Right renal pelvis (tissue), 4 donors: Measurements from ENCODE around the gene PHC2. TPM values are rescaled to one million over a fixed set of nuclear protein-coding genes. Genes with fewer than 3 reads are reported as not detected.

Source experiments
- DNase-seq, 4 donors: peaks; one replicate each; pipeline ENCODE4 v3.0.0-alpha.2; 2013; ENCODE audit warnings: low read depth in 4 of 4, low spot score in 3 of 4, missing footprints in 1 of 4
- polyA plus RNA-seq, 4 donors: library from polyadenylated mRNA; unstranded; fragments of 120-200 nt; gene quantifications; one replicate each; pipeline ENCODE4 v1.2.1, GENCODE V29; 2013; ENCODE audit not compliant: insufficient read length in 4 of 4

Gene PHC2
- polyA plus RNA-seq, 4 donors, result 113 to 119 (median 116) TPM

DNA sequence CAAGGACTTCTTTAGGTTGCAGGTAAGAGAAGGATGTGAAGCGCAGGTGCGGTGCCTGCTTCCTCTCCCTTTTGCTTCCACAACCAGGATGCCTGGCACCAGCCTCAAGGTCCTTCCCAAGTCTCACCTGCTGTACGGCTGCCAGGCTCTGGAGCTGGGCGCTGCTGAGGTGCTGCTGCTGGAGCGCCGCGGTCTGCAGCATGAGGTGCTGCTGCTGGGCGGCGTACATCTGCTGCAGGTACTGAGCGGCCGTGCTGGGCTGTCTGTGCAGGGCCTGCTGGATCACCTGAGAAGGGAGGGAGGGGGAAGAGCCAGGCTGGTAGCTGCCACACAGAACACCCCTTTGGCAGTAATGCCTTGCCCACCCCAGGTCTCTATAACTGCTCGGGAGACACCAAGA lies 58.7 kb downstream of the PHC2 start:
- DNase-seq, result no peak

DNA sequence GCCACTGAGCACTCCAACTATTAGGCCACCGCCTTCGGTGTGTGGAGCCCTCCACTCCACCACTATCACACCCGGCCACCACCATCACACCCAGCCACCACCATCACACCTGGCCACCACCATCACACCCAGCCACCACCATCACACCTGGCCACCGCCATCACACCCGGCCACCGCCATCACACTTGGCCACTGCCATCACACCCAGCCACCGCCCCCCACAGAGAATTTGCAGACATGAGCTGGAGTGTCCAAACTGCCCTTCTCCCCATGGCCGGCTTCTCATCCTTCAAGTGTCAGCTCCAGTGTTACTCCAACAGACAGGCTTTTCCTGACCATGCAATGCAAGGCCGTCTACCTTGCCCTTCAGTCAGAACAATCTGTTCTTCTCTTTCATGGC lies 59.6 kb downstream of the PHC2 start:
- no peak for DNase-seq

GRCh38 chr1:33370827-33371226 lies 60.1 kb downstream of the PHC2 start:
- no peak for DNase-seq

DNA sequence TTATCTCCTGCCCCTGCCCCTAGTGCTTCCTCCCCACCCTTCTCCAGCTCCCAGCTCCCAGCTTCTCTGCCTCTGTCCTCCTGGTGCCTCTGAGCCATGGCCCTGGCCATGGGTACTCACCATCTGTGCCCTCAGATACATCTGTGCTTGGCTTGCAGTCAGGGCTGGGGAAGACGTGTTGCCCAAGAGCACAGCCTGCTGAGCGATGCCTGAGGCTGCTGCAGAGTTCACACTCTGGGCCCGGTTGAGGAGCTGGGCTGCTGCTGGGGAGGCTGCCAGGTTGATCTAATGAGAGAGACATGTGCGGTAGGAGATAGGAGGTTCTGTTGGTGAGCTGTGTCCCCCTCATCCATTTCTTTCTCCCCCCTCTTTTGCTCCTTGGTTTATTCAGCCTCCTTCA lies 60.6 kb downstream of the PHC2 start:
- no peak for DNase-seq

GRCh38 chr1:33369764-33370163 lies 61.1 kb downstream of the PHC2 start:
- no peak for DNase-seq

- DNase-seq, result no peak
Observed at GRCh38 chr1:33369081-33369480, 61.8 kb downstream of the PHC2 start.

DNA sequence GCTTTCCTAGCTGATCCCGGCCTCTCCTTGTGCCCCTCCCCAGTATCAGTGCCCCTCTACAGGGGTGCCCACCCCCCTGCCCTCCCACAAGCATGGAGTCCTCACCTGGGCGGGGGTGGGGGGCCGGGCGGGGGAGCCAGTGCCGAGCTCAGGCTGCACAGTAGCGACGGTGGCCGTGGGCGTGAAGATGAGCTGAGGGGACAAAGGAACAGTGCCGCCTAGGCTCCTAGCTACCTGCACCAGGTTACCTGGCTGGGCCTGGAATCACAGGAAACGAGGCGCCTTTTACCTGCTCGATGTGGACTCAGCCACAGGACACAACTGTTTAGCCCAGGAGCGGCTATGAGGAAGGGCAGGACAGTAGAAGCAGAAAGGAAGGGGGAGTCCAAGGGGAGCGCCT lies 62.5 kb downstream of the PHC2 start:
- DNase-seq, result no peak

- DNase-seq, result no peak
Observed at GRCh38 chr1:33367485-33368405, 63.1 kb downstream of the PHC2 start.

DNA sequence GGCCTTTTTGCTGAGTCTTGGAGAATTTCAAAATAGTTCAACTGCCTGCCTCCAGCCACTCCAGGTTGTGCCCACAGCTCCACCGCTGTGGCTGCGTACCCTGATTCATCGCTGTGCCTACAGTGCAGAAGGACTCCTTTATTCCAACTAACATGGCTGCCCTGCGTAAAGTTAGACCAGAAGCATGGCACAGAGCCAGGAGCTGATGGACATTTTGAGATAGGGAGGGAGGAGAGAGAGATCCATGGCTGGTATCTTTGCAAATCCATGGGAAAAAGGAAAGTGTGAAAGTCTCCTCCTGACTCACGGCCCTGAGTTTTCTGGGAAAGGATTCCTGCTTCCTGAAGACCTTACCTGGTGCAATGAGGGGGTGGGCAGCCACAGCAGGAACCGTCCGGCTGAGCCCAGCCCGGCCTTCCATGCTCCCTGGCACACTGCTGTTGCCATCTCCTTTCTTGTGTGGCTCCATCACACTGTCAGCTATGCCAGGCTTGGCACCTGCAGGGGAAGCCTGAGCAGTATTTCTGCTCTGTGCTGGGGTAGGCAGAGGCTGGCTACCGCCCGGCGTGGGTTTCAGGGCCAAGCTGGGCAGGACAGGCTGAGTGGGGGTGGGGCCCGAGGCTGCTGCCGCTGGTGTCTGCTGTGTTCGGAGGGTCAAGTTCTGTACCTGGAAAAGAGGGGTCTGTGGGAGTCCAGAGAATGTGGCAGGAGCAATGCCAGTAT lies 64.0 kb downstream of the PHC2 start:
- no peak for DNase-seq

DNA sequence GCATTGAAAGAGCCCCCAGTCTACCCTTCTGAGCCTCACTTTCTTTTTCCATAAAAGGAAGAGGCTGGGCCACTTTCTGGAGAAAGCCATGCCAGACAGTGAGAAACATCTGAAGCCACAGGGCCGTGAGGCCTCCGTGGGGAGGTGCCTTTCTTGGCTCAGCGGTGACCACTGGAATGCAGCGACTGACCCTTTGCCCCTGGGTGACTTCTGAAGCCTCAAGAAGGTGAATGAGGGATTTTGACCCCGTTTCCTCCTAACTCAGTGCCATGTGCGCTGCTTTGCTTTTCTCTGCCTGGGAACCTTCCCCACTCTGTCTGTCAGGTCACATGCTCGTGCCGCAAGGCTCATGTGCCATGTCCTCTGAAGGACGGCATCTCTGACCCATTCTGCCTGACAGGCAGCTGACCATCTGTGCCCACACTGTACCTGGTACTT lies 65.3 kb downstream of the PHC2 start:
- no peak for DNase-seq

DNA sequence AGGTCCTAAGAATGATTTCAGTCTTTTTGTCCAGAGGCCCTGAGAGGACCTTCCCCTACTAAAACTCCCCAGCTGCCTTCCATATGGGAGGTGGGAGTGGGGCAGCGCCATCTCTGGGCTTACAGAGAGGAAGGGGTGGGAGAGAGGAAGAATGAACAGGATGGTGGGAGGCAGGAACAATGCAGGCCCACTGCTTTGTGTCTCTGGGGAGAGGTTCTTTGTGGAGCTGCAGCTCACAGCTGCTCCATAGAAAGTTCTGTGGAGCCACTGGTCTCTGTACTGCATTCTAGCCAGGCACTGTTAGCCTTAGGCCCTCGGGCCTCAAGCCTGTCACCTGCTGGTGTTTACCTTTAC lies 66.4 kb downstream of the PHC2 start:
- no peak for DNase-seq

- no peak for DNase-seq
Observed at GRCh38 chr1:33363470-33363861, 67.4 kb downstream of the PHC2 start.

- DNase-seq, result no peak
Observed at GRCh38 chr1:33363021-33363420, 67.9 kb downstream of the PHC2 start.

GRCh38 chr1:33361532-33362235 lies 69.2 kb downstream of the PHC2 start:
- DNase-seq, result no peak

DNA sequence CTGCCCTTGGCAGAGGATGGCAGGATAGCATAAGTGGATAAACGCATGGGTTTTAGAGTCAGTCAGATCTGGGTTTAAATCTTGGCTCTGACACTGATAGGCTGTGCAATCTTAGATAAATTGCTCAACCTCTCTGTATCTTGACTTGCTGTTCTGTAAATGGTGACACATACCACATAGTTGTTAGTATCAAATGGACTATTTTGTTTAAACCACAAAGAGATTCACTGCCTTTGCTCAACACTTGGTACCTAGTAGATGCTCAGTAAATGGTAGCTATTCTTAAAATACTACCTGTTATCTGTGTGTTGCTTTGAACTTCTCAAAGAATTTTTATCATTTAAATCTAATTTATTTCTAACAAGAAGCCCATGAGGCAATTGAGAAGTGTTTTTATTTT lies 70.5 kb downstream of the PHC2 start:
- no peak for DNase-seq

DNA sequence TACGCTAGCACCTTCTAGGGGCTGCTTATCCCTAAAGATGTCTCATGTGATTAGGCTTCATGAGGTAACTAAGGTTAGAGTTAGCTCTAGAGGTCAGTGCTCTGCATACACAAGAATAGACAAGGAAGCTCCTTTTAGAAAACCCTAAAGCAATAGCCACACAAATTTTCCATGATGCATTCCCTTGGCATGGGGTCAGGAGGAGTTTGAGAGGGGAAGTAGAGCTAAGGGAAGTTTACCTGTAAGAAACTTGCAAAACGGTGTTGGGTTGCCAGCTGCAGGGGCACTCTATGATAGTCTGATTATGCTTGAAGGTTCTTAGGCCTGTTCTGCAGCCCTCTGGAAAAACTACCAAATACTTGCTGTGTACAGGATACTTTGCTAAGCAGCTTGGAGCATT lies 71.0 kb downstream of the PHC2 start:
- DNase-seq, result no peak

GRCh38 chr1:33358795-33359503 lies 71.9 kb downstream of the PHC2 start:
- DNase-seq, result no peak

- no peak for DNase-seq
Observed at GRCh38 chr1:33358114-33358794, 72.6 kb downstream of the PHC2 start.

- DNase-seq, result no peak
Observed at GRCh38 chr1:33357099-33357498, 73.8 kb downstream of the PHC2 start.

DNA sequence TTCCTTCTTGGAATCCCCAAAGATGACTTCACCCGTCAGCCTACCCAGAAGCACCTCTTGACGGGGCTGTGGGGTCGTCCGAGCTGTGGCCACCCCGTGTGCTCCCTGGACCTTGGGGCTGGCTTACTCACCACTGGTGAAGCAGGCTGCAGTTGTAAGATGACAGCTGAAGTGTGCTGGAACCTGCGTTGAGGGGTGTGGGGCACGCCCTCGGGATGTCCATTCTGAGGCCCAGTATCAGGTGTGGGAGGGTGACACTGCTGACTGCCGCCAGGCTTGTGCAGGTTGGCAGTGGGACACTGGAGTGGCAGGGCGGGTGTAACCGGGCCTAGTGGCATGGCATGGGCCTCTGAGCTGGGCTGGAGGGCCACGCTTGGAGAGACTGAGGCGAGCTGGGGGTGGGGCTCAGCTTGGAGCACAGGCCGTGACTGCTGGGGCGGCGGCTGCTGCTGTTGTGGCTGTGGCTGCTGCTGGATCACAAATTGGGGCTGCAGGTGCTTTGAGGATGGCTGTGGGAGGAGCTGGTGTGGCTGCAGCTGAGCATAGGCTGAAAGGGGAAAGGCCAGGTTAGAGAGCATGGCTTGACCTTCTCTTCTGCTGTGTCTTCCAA lies 76.1 kb downstream of the PHC2 start:
- no peak for DNase-seq
